T1000 (cell line): ENCODE measurements around the gene EIF6.
A peak's percentile ranks its signal among the peaks of the same experiment; 100 is the strongest.
"Not testable (repeated sequence)": the region's sequence is repeated elsewhere in the genome, so short reads cannot be mapped to it uniquely, and the experiment has no call there.

ENCODE experiments used
- DNase-seq: peaks from one replicate; lab custom pipeline; 2025; ENCODE audit warnings: mixed read lengths; lab: John Stamatoyannopoulos, UW

EIF6 gene

DNA sequence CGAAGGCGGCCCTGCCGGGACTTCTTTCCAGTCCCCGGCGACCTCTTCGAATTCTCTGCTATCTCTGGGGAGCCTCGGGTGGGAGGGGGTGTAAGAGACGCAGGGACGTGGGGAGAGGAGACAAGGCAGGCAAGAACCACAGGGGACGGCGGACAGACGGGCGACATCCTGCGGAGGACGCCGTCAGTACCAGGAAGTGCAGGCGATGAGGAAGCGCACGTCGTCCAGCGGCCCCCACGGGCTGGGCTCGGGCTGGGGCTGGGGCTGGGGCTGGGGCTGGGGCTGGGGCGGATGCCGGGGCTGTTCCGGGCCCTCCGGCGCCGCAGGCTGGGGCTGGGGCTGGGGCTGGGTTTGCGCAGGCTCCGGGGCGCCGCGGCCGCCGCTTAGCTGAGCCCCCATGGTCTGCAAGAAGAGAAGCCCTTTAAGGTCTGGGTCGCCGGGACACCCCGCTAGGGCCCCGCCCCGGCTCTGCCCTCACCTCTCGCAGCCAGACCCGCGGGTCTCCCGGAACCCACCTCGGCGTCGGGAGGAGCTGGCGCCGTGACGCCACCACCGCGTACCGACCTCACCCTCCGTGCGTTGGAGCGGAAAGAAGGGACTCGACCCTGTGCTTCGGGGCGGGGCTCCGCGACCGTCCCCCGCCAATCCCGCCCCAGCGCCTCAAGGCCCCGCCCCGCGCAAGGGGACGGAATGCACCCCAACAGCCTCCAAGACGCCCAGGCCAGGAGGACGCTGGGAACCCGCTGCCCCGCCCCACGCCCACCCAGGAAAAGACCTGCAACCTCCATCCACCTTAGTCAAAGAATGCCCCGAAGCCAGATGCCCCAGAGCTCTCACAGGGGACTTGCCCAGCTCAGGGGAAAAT lies 6.8 kb downstream of the EIF6 start, which contains the start of gene MMP24OS:
Gene MMP24OS (minus strand): TSS at position 592 of the 865 bp plus-strand sequence. CDS start 193 bp downstream, at position 399.
- peak; percentile 79 for DNase-seq

- no peak for DNase-seq
Observed at GRCh38 chr20:35277127-35277526, 7.4 kb downstream of the EIF6 start.

GRCh38 chr20:35276408-35276807 lies 8.2 kb downstream of the EIF6 start:
- no peak for DNase-seq

- DNase-seq = no peak
Observed at GRCh38 chr20:35275741-35276251, 8.8 kb downstream of the EIF6 start.

DNA sequence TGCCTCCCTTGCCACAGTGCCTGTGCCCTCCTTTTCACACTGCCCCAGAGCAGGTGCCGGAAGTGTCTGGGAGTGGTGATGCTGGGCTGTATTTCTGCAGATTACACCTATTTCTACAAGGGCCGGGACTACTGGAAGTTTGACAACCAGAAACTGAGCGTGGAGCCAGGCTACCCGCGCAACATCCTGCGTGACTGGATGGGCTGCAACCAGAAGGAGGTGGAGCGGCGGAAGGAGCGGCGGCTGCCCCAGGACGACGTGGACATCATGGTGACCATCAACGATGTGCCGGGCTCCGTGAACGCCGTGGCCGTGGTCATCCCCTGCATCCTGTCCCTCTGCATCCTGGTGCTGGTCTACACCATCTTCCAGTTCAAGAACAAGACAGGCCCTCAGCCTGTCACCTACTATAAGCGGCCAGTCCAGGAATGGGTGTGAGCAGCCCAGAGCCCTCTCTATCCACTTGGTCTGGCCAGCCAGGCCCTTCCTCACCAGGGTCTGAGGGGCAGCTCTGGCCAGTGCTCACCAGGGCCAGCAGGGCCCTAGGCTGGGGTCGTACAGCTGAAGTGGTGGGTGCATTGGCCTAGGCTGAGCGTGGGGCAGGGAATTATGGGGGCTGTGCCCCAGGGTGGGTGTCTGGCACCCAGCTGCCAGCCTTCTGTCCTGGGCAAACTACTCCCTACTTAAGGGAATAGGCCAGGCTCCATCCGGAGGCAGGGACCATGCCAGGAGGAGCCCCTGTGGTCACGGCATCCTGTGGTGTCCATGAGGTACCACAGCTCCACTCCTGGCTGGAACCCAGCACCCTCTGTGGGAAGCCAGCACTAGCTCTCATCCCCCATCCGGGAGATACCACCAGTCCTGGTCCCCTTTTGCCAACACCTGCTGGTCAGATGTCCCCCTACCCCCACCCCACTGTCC lies 10.1 kb downstream of the EIF6 start:
- no peak for DNase-seq

- no peak for DNase-seq
Observed at GRCh38 chr20:35273449-35274171, 11.0 kb downstream of the EIF6 start.

GRCh38 chr20:35271904-35272303 lies 12.7 kb downstream of the EIF6 start:
- DNase-seq = no peak

DNA sequence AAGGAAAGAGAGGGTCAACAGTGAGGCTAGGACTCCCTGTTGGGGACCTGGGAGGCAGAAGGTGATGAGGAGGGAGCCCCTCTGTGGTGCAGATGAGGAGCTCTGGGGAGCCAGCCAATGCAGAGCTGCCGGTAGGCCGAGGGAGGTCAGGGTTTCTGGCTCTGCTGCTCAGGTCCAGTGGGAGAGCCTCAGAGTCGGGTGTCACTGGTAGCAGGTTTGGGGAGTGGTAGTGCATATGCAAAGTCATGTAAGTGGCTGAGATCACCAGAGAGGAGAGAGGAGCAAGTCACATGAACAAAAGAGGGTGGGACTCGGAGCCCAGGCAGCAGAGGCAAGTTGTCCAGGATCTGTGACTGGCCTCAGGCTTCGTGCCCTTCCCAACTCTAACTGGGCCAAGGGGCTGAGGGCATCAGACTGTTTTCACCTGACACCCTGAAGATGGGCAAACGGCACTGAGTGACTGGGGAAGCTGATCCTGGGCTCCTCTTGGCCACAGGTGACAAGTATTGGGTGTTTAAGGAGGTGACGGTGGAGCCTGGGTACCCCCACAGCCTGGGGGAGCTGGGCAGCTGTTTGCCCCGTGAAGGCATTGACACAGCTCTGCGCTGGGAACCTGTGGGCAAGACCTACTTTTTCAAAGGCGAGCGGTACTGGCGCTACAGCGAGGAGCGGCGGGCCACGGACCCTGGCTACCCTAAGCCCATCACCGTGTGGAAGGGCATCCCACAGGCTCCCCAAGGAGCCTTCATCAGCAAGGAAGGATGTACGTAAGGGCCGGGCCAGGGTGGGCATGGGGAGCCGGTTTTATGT lies 13.3 kb downstream of the EIF6 start:
- no peak for DNase-seq

- DNase-seq = no peak
Observed at GRCh38 chr20:35270021-35270902, 14.3 kb downstream of the EIF6 start.

- DNase-seq = peak; percentile 34
Observed at GRCh38 chr20:35269055-35269781, 15.4 kb downstream of the EIF6 start.

GRCh38 chr20:35267092-35267491 lies 17.5 kb downstream of the EIF6 start:
- DNase-seq = no peak

GRCh38 chr20:35264755-35265154 lies 19.8 kb downstream of the EIF6 start:
- no peak for DNase-seq

- no peak for DNase-seq
Observed at GRCh38 chr20:35263532-35264341, 20.8 kb downstream of the EIF6 start.

- DNase-seq = peak; percentile 51
Observed at GRCh38 chr20:35262731-35263531, 21.6 kb downstream of the EIF6 start.

GRCh38 chr20:35262321-35262720 lies 22.3 kb downstream of the EIF6 start:
- not testable (repeated sequence) for DNase-seq

DNA sequence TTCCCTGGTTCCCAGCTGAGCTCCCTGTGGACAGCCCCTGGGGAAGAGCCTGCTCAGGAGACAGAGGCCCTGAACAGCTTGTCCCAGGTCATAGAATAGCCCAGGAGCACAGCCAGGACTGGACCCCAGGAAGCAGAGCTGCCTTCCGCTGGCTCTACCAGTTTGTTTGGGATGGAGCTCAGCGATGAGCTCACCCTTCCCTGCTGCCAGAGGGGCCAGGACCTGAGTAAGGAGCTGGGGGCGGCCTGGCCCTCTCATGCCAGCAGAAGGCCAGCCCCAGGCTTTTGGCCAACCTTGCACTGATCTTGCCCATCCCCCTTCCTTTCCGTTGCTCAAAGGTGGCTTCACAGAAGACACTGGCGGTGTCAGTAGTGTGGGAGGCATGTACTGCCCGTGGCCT lies 24.1 kb downstream of the EIF6 start:
- DNase-seq = no peak

DNA sequence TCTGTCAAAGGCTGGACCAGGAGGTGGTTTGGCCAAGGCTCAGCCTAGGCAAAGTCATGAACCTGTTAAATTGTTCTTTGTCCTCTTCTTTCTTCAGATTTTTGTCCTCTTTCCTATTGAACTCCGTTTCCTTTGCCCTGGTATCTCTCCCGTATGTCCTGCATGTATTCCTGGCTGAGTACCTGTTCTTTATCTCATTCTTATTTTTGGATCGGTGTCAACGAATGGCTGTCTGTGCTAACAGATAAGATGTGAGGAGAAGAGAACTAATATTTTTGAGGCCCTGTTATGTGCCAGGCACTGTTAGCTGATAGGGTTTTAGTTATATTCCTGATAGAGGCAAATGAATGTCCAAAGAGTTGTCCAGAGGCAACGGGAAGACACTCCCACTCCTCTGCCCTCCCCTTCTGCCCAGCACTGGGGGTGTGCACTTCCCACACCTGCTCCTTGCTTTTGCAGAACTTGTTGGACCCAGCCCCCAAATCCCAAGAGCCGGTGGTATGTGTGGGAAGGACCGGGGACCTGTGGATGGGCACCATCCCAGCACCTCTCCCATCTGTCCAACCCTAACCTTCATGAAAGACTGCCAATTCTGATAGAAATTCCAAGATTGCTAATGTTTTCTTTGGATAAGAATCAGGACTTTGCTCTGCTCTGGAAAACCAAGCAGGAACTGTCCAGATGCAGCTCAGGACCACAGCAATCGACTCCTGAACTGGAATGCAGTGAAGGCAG lies 27.2 kb downstream of the EIF6 start:
- DNase-seq = no peak
